T-helper 2 cell treated with Interferon-gamma antibody and Interleukin-4, amounts not matched to agents 5 μg/mL and 100 μg/mL, for 36 hours (primary cell): ENCODE results near the gene KRTAP4-7.
"Not testable (repeated sequence)": the region's sequence is repeated elsewhere in the genome, so short reads cannot be mapped to it uniquely, and the experiment has no call there.

Source experiments
- DNase-seq: peaks from one replicate; pipeline ENCODE4 v3.0.0; 2021; ENCODE audit warnings: low spot score
- H3K27ac Mint-ChIP-seq: one replicate; pipeline ENCODE4 v1.8.0; 2021; ENCODE audit warnings: mild to moderate bottlenecking, mixed read lengths
- H3K27me3 Mint-ChIP-seq: one replicate; pipeline ENCODE4 v1.8.0; 2021; ENCODE audit warnings: low read depth, mixed read lengths
- H3K36me3 Mint-ChIP-seq: one replicate; pipeline ENCODE4 v1.8.0; 2021; ENCODE audit warnings: low read depth, mixed read lengths
- H3K4me1 Mint-ChIP-seq: one replicate; pipeline ENCODE4 v1.8.0; 2021; ENCODE audit warnings: low read depth, mixed read lengths
- H3K4me3 Mint-ChIP-seq: one replicate; pipeline ENCODE4 v1.8.0; 2022; ENCODE audit warnings: mild to moderate bottlenecking, moderate library complexity, mixed read lengths
- H3K9me3 Mint-ChIP-seq: one replicate; pipeline ENCODE4 v1.8.0; 2021; ENCODE audit warnings: mixed read lengths

Gene KRTAP4-7

GRCh38 chr17:41058741-41059140 lies 25.2 kb upstream of the KRTAP4-7 start:
- no peak overlapping the region for H3K27ac Mint-ChIP-seq
- H3K4me3 Mint-ChIP-seq: no peak overlapping the region
- H3K27me3 Mint-ChIP-seq: peaks cover 30% of the 10 kb centered on the region
- H3K36me3 Mint-ChIP-seq: no peaks in the 10 kb centered on the region
- no peak for DNase-seq
- peaks cover 6% of the 10 kb centered on the region for H3K9me3 Mint-ChIP-seq
- no peaks in the 10 kb centered on the region for H3K4me1 Mint-ChIP-seq

GRCh38 chr17:41059276-41060051 lies 24.5 kb upstream of the KRTAP4-7 start:
- not testable (repeated sequence) for DNase-seq, H3K36me3 Mint-ChIP-seq, H3K27ac Mint-ChIP-seq, H3K4me3 Mint-ChIP-seq, H3K4me1 Mint-ChIP-seq, H3K9me3 Mint-ChIP-seq
- peaks cover 29% of the 10 kb centered on the region for H3K27me3 Mint-ChIP-seq

DNA sequence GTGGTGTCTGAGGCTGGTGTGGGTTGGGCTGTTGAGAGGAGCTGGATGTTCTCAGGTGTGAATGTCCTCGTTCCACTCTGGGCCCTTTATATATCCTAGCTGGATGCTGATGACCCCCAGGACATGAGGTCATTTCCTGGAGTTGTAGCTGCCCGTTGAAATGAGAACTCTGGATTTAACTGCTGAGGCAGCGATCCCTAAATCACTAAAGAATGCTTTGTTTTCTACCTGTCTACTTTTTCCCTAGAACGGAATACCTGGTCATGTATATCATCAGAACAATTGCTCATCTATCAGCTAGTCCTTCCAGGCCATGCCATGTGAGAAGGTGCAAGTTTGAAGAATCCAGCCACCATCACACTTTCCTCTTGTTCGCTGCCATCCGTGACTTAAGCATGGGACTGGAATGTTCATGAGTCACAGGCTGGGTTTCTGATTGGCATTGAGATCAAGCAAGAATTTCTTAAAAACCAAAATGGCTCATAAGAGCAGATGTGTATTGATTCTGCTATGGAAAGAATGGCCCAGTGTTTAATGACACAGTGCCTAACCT lies 23.8 kb upstream of the KRTAP4-7 start, which contains the start of gene KRTAP2-3:
TSS of gene KRTAP2-3 (minus strand) at position 63 of the 553 bp plus-strand sequence. CDS start 64 bp downstream, outside the sequence.
- no peaks in the 10 kb centered on the region for H3K4me1 Mint-ChIP-seq
- no peak within 1 kb of the TSS for H3K27ac Mint-ChIP-seq
- H3K27me3 Mint-ChIP-seq: peaks cover 29% of the 10 kb centered on the region
- H3K9me3 Mint-ChIP-seq: peaks cover 6% of the 10 kb centered on the region
- H3K36me3 Mint-ChIP-seq: no peaks in the 10 kb centered on the region
- no peak within 1 kb of the TSS for H3K4me3 Mint-ChIP-seq
- no peak for DNase-seq

DNA sequence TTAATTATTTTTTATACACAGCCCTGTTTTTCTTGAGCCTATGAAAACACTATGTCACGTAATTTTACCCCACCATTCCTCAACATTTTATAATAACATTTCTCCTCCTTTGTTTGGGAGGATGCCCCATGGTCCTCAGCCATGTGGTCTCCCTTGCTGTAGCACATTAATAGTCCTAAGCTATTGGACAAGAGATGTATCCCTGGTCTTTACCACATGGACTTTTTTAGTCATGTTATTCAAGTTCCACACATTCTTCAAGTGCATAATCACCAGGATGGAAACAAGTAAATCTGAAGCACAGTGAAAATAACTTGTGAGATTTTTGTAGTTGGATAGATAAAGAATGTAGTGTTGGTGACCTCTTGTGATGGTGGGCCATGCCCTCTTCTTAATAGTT lies 22.0 kb upstream of the KRTAP4-7 start:
- Mint-ChIP-seq H3K9me3 (peaks cover 6% of the 10 kb centered on the region), H3K27ac (no peak overlapping the region), H3K27me3 (peaks cover 29% of the 10 kb centered on the region), H3K4me3 (no peak overlapping the region), H3K4me1 (no peaks in the 10 kb centered on the region), H3K36me3 (no peaks in the 10 kb centered on the region)
- DNase-seq: no peak

- Mint-ChIP-seq H3K9me3 (no peaks in the 10 kb centered on the region), H3K36me3 (no peaks in the 10 kb centered on the region), H3K4me3 (no peak overlapping the region), H3K27me3 (peaks cover 26% of the 10 kb centered on the region), H3K27ac (no peak overlapping the region), H3K4me1 (no peaks in the 10 kb centered on the region)
- no peak for DNase-seq
Measured at GRCh38 chr17:41063449-41063848, 20.5 kb upstream of the KRTAP4-7 start.

DNA sequence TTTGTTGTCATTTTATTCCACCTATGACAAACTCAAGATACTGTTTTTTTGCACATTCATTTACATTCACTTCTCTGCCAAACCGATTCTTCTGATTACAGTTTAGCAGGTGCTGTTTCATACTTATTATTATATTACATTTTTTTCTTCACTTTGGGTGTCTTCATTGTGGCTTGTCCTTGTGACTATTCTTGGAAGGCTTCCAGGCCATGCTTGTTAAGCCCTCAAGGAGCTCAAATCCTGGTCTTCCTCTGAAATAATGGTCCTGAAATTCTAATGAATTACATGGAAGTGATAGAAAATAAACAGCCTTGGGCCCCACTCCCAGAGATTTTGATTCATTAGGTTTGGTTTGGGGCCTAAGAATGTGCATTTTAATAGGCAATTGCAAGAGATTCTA lies 19.6 kb upstream of the KRTAP4-7 start:
- Mint-ChIP-seq H3K9me3 (no peaks in the 10 kb centered on the region), H3K36me3 (no peaks in the 10 kb centered on the region), H3K27ac (no peak overlapping the region), H3K27me3 (peaks cover 19% of the 10 kb centered on the region), H3K4me3 (no peak overlapping the region), H3K4me1 (no peaks in the 10 kb centered on the region)
- DNase-seq: no peak

GRCh38 chr17:41065016-41065689 lies 18.8 kb upstream of the KRTAP4-7 start:
- H3K27ac Mint-ChIP-seq, H3K36me3 Mint-ChIP-seq, H3K9me3 Mint-ChIP-seq, H3K4me3 Mint-ChIP-seq, H3K4me1 Mint-ChIP-seq, DNase-seq: not testable (repeated sequence)
- peaks cover 16% of the 10 kb centered on the region for H3K27me3 Mint-ChIP-seq

DNA sequence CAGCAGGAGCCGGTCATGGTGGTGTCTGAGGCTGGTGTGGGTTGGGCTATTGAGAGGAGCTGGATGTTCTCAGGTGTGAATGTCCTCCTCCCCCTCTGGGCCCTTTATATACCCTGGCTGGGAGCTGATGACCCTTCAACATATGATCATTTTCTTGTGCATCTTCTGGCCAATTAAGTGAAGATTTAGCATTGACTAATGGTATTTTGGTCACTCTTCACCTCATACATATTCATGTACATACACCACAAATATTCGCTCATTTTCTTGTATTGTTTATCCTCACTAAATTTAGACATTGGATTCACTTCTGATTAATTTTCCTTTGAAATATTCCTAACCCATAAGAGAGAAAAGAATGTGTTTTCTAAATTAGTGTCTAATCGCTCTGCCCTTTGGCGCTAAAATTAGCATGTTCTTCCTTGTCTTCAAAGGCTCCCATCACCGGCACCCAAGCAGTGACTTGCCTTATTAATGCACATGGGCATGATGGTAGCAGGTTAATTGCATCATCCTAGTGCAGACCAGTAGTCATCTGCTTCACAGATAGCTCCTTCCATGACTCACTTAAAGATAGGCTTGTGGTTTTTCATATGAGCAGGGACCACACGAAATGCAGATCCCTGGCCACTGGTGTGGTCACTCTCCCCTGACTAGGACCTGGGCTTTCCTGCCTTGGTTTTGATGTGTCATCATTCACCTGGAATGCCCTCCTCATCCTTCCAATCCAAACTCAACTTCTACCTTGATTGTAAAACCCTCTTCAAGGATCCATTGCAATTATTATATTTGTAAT lies 17.9 kb upstream of the KRTAP4-7 start, which contains the start of gene KRTAP2-4:
TSS of gene KRTAP2-4 (minus strand) at position 51 of the 796 bp plus-strand sequence. CDS start at position 17, 34 bp downstream.
- no peak within 1 kb of the TSS for H3K27ac Mint-ChIP-seq
- H3K4me3 Mint-ChIP-seq: no peak within 1 kb of the TSS
- H3K36me3 Mint-ChIP-seq: no peaks in the 10 kb centered on the region
- DNase-seq: no peak
- H3K9me3 Mint-ChIP-seq: no peaks in the 10 kb centered on the region
- H3K27me3 Mint-ChIP-seq: peaks cover 8% of the 10 kb centered on the region
- H3K4me1 Mint-ChIP-seq: no peaks in the 10 kb centered on the region

- Mint-ChIP-seq H3K27me3 (peaks cover 2% of the 10 kb centered on the region), H3K9me3 (no peaks in the 10 kb centered on the region), H3K4me1 (no peaks in the 10 kb centered on the region), H3K27ac (no peak overlapping the region), H3K36me3 (no peaks in the 10 kb centered on the region), H3K4me3 (no peak overlapping the region)
- DNase-seq: no peak
Measured at GRCh38 chr17:41067281-41067680, 16.7 kb upstream of the KRTAP4-7 start.

DNA sequence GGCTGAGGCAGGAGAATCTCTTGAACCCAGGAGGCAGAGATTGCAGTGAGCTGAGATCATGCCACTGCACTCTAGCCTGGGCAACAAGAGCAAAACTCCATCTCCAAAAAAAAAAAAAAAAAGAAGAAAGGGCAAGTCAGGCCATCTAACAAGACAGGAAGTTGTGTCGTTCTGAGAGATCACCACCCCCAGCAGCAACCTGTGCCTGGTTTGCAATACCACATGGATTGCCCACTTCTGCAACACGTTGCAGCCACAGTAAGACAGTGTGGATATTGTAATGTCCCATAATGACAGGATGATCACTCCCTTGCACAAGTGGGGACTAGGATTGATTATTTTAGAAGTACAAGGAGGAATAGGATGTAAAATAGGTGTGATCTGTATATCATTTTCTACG lies 14.9 kb upstream of the KRTAP4-7 start:
- H3K27ac Mint-ChIP-seq: no peak overlapping the region
- peaks cover 2% of the 10 kb centered on the region for H3K27me3 Mint-ChIP-seq
- no peaks in the 10 kb centered on the region for H3K4me1 Mint-ChIP-seq
- no peaks in the 10 kb centered on the region for H3K36me3 Mint-ChIP-seq
- H3K9me3 Mint-ChIP-seq: no peaks in the 10 kb centered on the region
- no peak for DNase-seq
- no peak overlapping the region for H3K4me3 Mint-ChIP-seq

- Mint-ChIP-seq H3K4me3 (no peak overlapping the region), H3K27me3 (peaks cover 9% of the 10 kb centered on the region), H3K27ac (no peak overlapping the region), H3K9me3 (no peaks in the 10 kb centered on the region), H3K36me3 (no peaks in the 10 kb centered on the region), H3K4me1 (no peaks in the 10 kb centered on the region)
- no peak for DNase-seq
Measured at GRCh38 chr17:41071606-41072360, 12.2 kb upstream of the KRTAP4-7 start.

- H3K27ac Mint-ChIP-seq: no peak overlapping the region
- H3K4me1 Mint-ChIP-seq: no peaks in the 10 kb centered on the region
- no peak overlapping the region for H3K4me3 Mint-ChIP-seq
- H3K36me3 Mint-ChIP-seq: no peaks in the 10 kb centered on the region
- H3K27me3 Mint-ChIP-seq: peaks cover 11% of the 10 kb centered on the region
- no peaks in the 10 kb centered on the region for H3K9me3 Mint-ChIP-seq
- no peak for DNase-seq
Measured at GRCh38 chr17:41073676-41074075, 10.3 kb upstream of the KRTAP4-7 start.

- DNase-seq: no peak
- Mint-ChIP-seq H3K36me3 (no peaks in the 10 kb centered on the region), H3K27ac (no peak overlapping the region), H3K4me3 (no peak overlapping the region), H3K27me3 (peaks cover 11% of the 10 kb centered on the region), H3K4me1 (no peaks in the 10 kb centered on the region), H3K9me3 (no peaks in the 10 kb centered on the region)
Measured at GRCh38 chr17:41076788-41077187, 7.2 kb upstream of the KRTAP4-7 start.
